ENCODE results near the gene MACO1. TPM values are rescaled to one million over a fixed set of nuclear protein-coding genes. Genes with fewer than 3 reads are reported as not detected.

The MACO1 gene
- total RNA-seq, 1 experiment from 2014 or later = 9.8 TPM

DNA sequence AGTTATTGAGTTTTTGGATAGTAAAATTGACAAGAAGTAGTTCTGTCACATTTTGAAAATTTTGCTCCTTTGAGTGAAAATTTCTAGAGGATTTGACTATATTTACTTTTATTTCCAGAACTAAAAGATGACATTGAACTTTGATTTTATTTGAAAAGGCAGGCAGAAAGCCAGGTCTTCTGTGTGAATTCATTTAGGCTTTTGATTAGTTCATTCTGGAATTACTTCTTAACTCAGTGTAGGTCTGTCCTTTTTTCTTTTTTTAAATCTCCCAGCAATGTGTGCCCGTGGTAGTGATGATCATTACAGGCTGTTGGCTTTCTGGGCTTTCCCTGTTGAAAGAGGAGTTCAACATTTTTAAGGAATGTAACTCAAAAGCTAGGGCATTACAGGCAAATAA, 53.8 kb downstream of the MACO1 start:
- Histone ChIP-seq H4K20me1 (ENCODE audit: insufficient read depth) (no peaks in the 10 kb centered on the region), H3K4me2 (ENCODE audit: low read length) (no peak overlapping the region), H3K79me2 (ENCODE audit: insufficient read depth, low read length) (no peaks in the 10 kb centered on the region), H3K27me3 (ENCODE audit: insufficient read depth, low read length) (no peaks in the 10 kb centered on the region), H3K9me3 (ENCODE audit: control insufficient read depth in 1 of 2, insufficient read depth in 1 of 2, low read depth in 1 of 2, low read length in 2 of 2) (no peaks in the 10 kb centered on the region), H3K9ac (ENCODE audit: low read length) (no peak overlapping the region), H3K27ac (ENCODE audit: low read depth, low read length) (no peak overlapping the region), H3K36me3 (ENCODE audit: control insufficient read depth in 1 of 2, insufficient read depth in 2 of 2, low read length in 2 of 2) (no peaks in the 10 kb centered on the region), H3K4me1 (ENCODE audit: control insufficient read depth in 1 of 2, insufficient read depth in 2 of 2, low read length in 2 of 2) (no peaks in the 10 kb centered on the region), H3K4me3 (replicated peaks in 1 of 2; ENCODE audit: low read depth in 1 of 2, low read length in 2 of 2) (no peak overlapping the region), H3K9me2 (ENCODE audit: insufficient read depth) (no peaks in the 10 kb centered on the region), H2AFZ (ENCODE audit: low read depth, low read length, poor library complexity, severe bottlenecking) (no peak overlapping the region)
- ATAC-seq (no peak), DNase-seq (ENCODE audit: low read depth, low spot score) (no peak)
- ChIA-PET RAD21 (ENCODE audit: low non-redundant PET in 1 of 2, low total read pairs in 2 of 2, uncharacterized antibody in 2 of 2, unreplicated experiment in 2 of 2) (no interaction called here), POLR2A (no interaction called here), CTCF (interaction anchor here (0.7 kb wide), 1 partner anchor 34 kb away, joined by 3 read pairs; no protein-coding TSS in a partner anchor)
- no TSS peak for BruUV-seq (replicated peaks)
- intact Hi-C loops (cut with micrococcal nuclease) = no loop called here
- TF ChIP-seq CEBPB (IDR thresholded peaks at IDR 0.05; ENCODE audit: low read depth) (no peak), EZH2phosphoT487 (IDR thresholded peaks at IDR 0.05; ENCODE audit: borderline replicate concordance) (no peak), RAD21 (IDR thresholded peaks at IDR 0.05; ENCODE audit: low read depth) (no peak), EGR1 (IDR thresholded peaks at IDR 0.05; ENCODE audit: low read depth) (no peak), EZH2 (IDR thresholded peaks at IDR 0.05) (no peak), FOSL1 (IDR thresholded peaks at IDR 0.05; ENCODE audit: low read depth) (no peak), CBX3 (IDR thresholded peaks at IDR 0.05; ENCODE audit: low read depth) (no peak), SP1 (IDR thresholded peaks at IDR 0.05; ENCODE audit: low read depth) (no peak), TCF7L2 (IDR thresholded peaks at IDR 0.05; ENCODE audit: borderline replicate concordance, extremely low read depth, insufficient read depth, insufficient read length) (no peak), SRF (IDR thresholded peaks at IDR 0.05; ENCODE audit: low read depth) (no peak), POLR2A (IDR thresholded peaks at IDR 0.05; ENCODE audit: borderline replicate concordance, extremely low read depth, insufficient read depth, insufficient read length) (no peak)
- TF ChIP-seq, protein P1, sequence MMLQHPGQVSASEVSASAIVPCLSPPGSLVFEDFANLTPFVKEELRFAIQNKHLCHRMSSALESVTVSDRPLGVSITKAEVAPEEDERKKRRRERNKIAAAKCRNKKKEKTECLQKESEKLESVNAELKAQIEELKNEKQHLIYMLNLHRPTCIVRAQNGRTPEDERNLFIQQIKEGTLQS (IDR thresholded peaks at IDR 0.05) = no peak
- TF ChIP-seq, protein P2, sequence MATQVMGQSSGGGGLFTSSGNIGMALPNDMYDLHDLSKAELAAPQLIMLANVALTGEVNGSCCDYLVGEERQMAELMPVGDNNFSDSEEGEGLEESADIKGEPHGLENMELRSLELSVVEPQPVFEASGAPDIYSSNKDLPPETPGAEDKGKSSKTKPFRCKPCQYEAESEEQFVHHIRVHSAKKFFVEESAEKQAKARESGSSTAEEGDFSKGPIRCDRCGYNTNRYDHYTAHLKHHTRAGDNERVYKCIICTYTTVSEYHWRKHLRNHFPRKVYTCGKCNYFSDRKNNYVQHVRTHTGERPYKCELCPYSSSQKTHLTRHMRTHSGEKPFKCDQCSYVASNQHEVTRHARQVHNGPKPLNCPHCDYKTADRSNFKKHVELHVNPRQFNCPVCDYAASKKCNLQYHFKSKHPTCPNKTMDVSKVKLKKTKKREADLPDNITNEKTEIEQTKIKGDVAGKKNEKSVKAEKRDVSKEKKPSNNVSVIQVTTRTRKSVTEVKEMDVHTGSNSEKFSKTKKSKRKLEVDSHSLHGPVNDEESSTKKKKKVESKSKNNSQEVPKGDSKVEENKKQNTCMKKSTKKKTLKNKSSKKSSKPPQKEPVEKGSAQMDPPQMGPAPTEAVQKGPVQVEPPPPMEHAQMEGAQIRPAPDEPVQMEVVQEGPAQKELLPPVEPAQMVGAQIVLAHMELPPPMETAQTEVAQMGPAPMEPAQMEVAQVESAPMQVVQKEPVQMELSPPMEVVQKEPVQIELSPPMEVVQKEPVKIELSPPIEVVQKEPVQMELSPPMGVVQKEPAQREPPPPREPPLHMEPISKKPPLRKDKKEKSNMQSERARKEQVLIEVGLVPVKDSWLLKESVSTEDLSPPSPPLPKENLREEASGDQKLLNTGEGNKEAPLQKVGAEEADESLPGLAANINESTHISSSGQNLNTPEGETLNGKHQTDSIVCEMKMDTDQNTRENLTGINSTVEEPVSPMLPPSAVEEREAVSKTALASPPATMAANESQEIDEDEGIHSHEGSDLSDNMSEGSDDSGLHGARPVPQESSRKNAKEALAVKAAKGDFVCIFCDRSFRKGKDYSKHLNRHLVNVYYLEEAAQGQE (IDR thresholded peaks at IDR 0.05; ENCODE audit: low read depth) = no peak
- TF ChIP-seq, protein P3, sequence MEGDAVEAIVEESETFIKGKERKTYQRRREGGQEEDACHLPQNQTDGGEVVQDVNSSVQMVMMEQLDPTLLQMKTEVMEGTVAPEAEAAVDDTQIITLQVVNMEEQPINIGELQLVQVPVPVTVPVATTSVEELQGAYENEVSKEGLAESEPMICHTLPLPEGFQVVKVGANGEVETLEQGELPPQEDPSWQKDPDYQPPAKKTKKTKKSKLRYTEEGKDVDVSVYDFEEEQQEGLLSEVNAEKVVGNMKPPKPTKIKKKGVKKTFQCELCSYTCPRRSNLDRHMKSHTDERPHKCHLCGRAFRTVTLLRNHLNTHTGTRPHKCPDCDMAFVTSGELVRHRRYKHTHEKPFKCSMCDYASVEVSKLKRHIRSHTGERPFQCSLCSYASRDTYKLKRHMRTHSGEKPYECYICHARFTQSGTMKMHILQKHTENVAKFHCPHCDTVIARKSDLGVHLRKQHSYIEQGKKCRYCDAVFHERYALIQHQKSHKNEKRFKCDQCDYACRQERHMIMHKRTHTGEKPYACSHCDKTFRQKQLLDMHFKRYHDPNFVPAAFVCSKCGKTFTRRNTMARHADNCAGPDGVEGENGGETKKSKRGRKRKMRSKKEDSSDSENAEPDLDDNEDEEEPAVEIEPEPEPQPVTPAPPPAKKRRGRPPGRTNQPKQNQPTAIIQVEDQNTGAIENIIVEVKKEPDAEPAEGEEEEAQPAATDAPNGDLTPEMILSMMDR (IDR thresholded peaks at IDR 0.05 in 2 of 3, conservative IDR thresholded peaks at IDR 0.05 in 1 of 3; ENCODE audit: borderline replicate concordance in 1 of 3, insufficient read depth in 1 of 3, low read depth in 2 of 3, low read length in 2 of 3) = no peak
